ENCODE results near the gene ROPN1L. TPM values are rescaled to one million over a fixed set of nuclear protein-coding genes. Genes with fewer than 3 reads are reported as not detected.

ROPN1L gene
- total and polyA plus RNA-seq, 2 of the 8 experiments (the other 6 are each of a cell fraction or from before 2014, with no cell fraction given) = 0.24 to 0.73 TPM

GRCh38 chr5:10502130-10502529, 60.5 kb downstream of the ROPN1L start:
- H3K9me3 ChIP-seq (ENCODE audit: insufficient read depth in 2 of 2, low read depth in 1 of 2, low read length in 1 of 2) = no peaks in the 10 kb centered on the region
- FAIRE-seq (no peak), DNase-seq (ENCODE audit: low read depth in 1 of 2, low spot score in 2 of 2) (no peak)
- no peak overlapping the region for H2BK15ac ChIP-seq (ENCODE audit: low read length)
- no peak overlapping the region for H3K23ac ChIP-seq (ENCODE audit: insufficient read length)
- H3K4ac ChIP-seq (replicated peaks; ENCODE audit: insufficient read length, low read depth, low read length) = no peak overlapping the region
- no peaks in the 10 kb centered on the region for H3K27me3 ChIP-seq (replicated peaks in 1 of 4; ENCODE audit: control insufficient read depth in 3 of 4, extremely low read depth in 1 of 4, insufficient read depth in 3 of 4, low read length in 3 of 4)
- H3K4me1 ChIP-seq (replicated peaks in 1 of 4; ENCODE audit: control insufficient read depth in 3 of 4, insufficient read depth in 4 of 4, low read length in 3 of 4) = peaks cover 0 to 3% (median 0%) of the 10 kb centered on the region in 4 experiments; a peak in 1 of 7 replicates
- H4K91ac ChIP-seq (replicated peaks; ENCODE audit: insufficient read length, low read length) = no peak overlapping the region
- no peak overlapping the region; the same call in 1 of the 2 replicates for H4K8ac ChIP-seq (ENCODE audit: extremely low read depth, insufficient read depth, low read length)
- H3K79me2 ChIP-seq (ENCODE audit: control insufficient read depth in 1 of 2, insufficient read depth in 2 of 2, low read length in 2 of 2) = no peaks in the 10 kb centered on the region
- H4K5ac ChIP-seq (ENCODE audit: insufficient read length, low read depth, low read length) = no peak overlapping the region
- no peaks in the 10 kb centered on the region for H4K20me1 ChIP-seq (replicated peaks in 1 of 2; ENCODE audit: control insufficient read depth in 1 of 2, insufficient read depth in 2 of 2, low read length in 2 of 2)
- no peak overlapping the region for H2BK12ac ChIP-seq (ENCODE audit: low read depth, low read length)
- H3K9ac ChIP-seq (replicated peaks in 1 of 4; ENCODE audit: extremely low read depth in 1 of 4, low read depth in 3 of 4, low read length in 3 of 4) = no peak overlapping the region
- 93% methylated on average over 8 of the region's 8 CpGs; no CpG with 5 or more reads in 1 of the 2 experiments for WGBS, 2 experiments (ENCODE audit: extremely low coverage in 1 of 2, insufficient coverage in 1 of 2, insufficient read length in 1 of 2, insufficient replicate concordance in 2 of 2, low coverage in 1 of 2, low lambda C conversion rate in 2 of 2, missing lambda C conversion rate in 1 of 2)
- no peak overlapping the region for H3K4me3 ChIP-seq (ENCODE audit: extremely low read depth in 1 of 4, insufficient read depth in 2 of 4, low read depth in 3 of 4, low read length in 4 of 4)
- H3K27ac ChIP-seq (ENCODE audit: low read depth, low read length) = no peak overlapping the region
- no peaks in the 10 kb centered on the region for H3K36me3 ChIP-seq (ENCODE audit: control insufficient read depth in 2 of 4, insufficient read depth in 4 of 4, low read length in 3 of 4)
- no peaks in the 10 kb centered on the region for H3K23me2 ChIP-seq (ENCODE audit: low read depth, low read length)
- no peak overlapping the region for H2AK5ac ChIP-seq (ENCODE audit: low read depth, low read length)
- H2BK120ac ChIP-seq (replicated peaks; ENCODE audit: low read depth, low read length) = no peak overlapping the region
- H3K56ac ChIP-seq (replicated peaks; ENCODE audit: insufficient read length, low read depth, low read length) = no peak overlapping the region
- ChIA-PET POLR2A (ENCODE audit: partially characterized antibody) (interaction anchor here (1.0 kb wide), 1 partner anchor 18 kb away, joined by 3 read pairs; no protein-coding TSS in a partner anchor), CTCF (ENCODE audit: partially characterized antibody) (interaction anchor here (0.6 to 8.6 kb wide), 23 partner anchors 8 to 183 kb away, joined by 3 to 80 read pairs (median 3); no protein-coding TSS in a partner anchor)
- H3K4me2 ChIP-seq (ENCODE audit: insufficient read depth in 1 of 2, low read depth in 2 of 2, low read length in 2 of 2) = no peak overlapping the region
- no peak overlapping the region for H3K18ac ChIP-seq (ENCODE audit: extremely low read depth, low read length)
- no peak overlapping the region for H3K14ac ChIP-seq (ENCODE audit: insufficient read length)
- no peak overlapping the region for H2BK20ac ChIP-seq (ENCODE audit: low read length)
- no peak overlapping the region for H2AFZ ChIP-seq (ENCODE audit: low read length)
- no peak overlapping the region for H2BK5ac ChIP-seq (ENCODE audit: low read depth, low read length)
- no peaks in the 10 kb centered on the region for H3K79me1 ChIP-seq (ENCODE audit: low read depth, low read length)
- no peak for TF ChIP-seq TEAD4 (IDR thresholded peaks at IDR 0.05; ENCODE audit: low read depth, low read length)
- no peak for TF ChIP-seq SIN3A (conservative IDR thresholded peaks at IDR 0.05 in 1 of 2, IDR thresholded peaks at IDR 0.05 in 1 of 2; ENCODE audit: low read depth in 1 of 2, low read length in 2 of 2)
- no peak for TF ChIP-seq TAF7 (optimal IDR thresholded peaks at IDR 0.05; ENCODE audit: borderline replicate concordance, low read depth, low read length)
- TF ChIP-seq TCF12 (IDR thresholded peaks at IDR 0.05; ENCODE audit: low read depth, low read length) = no peak
- no peak for TF ChIP-seq PHF8 (conservative IDR thresholded peaks at IDR 0.05; ENCODE audit: low read depth, low read length)
- TF ChIP-seq E2F6 (IDR thresholded peaks at IDR 0.05) = no peak
- no peak for TF ChIP-seq SP1 (IDR thresholded peaks at IDR 0.05; ENCODE audit: low read depth, low read length)
- peak in 1 of 2 experiments; percentile 8; a peak in 1 of 4 replicates for TF ChIP-seq RAD21 (IDR thresholded peaks at IDR 0.05 in 1 of 2, conservative IDR thresholded peaks at IDR 0.05 in 1 of 2; ENCODE audit: low read depth in 2 of 2, low read length in 2 of 2)
- TF ChIP-seq CTCF (IDR thresholded peaks at IDR 0.05; ENCODE audit: control extremely low read depth in 1 of 3, insufficient read depth in 1 of 3, low read depth in 1 of 3, low read length in 3 of 3) = peak in 2 of 3 experiments; percentile 21; a peak in 2 of 4 replicates

Measured in H1 (cell line).